SK-N-MC (cell line): ENCODE results near the gene SMAD9.

ENCODE experiments used
- EZH2 ChIP-seq: fragments of 200-600 bp; sonication (generic); IDR thresholded peaks from one replicate; pipeline ENCODE4 v1.6.1; 2017; ENCODE audit warnings: antibody characterized with exemption
- FOXP2 ChIP-seq: optimal IDR thresholded peaks from 2 replicates; pipeline ENCODE3; 2011; ENCODE audit warnings: mild to moderate bottlenecking, moderate library complexity; ENCODE audit not compliant: insufficient read depth; ENCODE audit errors: extremely low read length, control extremely low read depth
- POLR2AphosphoS5 ChIP-seq: IDR thresholded peaks from 2 replicates; pipeline ENCODE4 v1.6.1; 2012; ENCODE audit warnings: mild to moderate bottlenecking, low read depth, low read length, borderline replicate concordance

- no peak for TF ChIP-seq POLR2AphosphoS5
- no peak for TF ChIP-seq EZH2
- no peak for TF ChIP-seq FOXP2
These were observed 25.0 kb upstream of the SMAD9 start for GRCh38 chr13:36945078-36945477.
